Measurements from ENCODE around the gene NFYA.

The NFYA gene

DNA sequence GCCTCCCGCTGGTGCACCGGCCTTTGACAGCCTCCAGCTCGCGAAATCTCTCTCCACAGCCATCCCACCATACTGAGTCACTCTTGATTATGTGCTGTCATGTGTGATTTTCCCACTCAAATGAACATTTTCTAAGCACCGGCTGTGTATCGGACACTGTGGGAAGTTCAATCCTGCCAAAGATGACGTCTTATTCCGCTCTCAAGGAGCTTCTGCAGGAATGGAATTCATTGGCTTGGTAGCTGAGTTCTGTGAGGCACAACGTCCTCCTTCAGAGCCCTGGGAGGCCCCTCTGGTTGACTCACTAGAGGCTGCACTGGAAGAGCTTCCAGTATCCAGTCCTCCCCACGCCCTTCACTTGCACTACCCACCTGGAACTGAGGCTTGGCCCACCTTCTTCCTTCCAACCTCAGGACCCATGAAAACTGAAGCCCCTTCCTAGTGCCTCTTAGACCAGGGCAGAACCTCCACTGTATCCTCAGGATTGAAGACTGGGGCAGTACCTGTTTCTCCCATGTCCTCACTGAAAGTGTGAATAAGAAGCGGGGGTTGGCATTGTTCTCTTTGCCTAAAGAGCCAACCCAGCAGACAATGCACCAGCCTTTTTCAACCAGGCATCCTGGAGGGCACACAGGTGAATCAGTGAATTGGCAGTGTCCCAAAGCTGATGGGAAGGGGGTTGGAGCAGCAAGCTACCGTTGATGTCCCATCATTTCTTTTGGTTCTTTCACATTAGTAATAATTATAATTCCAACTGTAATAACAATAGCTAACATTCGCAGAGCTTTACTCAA lies 35.5 kb upstream of the NFYA start:
- Histone ChIP-seq H3K4me1 (ENCODE audit: control insufficient read depth, insufficient read depth, low read length, unreplicated experiment) (peaks cover 10% of the 10 kb centered on the region), H3K4me3 (ENCODE audit: low read depth, low read length) (no peak overlapping the region), H3K27ac (ENCODE audit: low read depth, low read length) (no peak overlapping the region), H3K36me3 (ENCODE audit: insufficient read depth, low read length) (no peaks in the 10 kb centered on the region), H3K27me3 (ENCODE audit: insufficient read depth, low read length) (peaks cover 21% of the 10 kb centered on the region), H3K79me2 (ENCODE audit: control insufficient read depth, insufficient read depth, low read length, unreplicated experiment) (no peaks in the 10 kb centered on the region), H2AFZ (ENCODE audit: low read length, unreplicated experiment) (no peak overlapping the region)

DNA sequence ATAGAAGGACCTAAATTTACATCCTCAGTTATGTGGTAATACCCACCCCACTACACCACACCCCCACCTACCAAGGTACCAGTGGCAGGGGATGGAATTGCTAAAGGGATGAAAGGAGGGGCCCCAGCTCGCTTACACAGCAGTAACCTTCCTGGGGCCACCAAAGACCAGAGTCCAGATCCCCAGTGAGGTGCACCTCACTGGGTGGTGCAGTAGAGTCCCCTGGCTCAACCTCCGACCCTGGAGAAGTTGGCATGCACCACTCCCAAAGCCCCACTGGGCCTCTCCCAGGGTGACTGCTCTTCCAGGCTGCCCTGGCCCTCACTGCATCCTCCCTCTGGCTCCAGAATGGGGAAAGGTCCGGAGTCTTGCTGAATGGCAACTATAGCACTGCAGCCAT lies 34.6 kb upstream of the NFYA start:
- H3K27me3 ChIP-seq (ENCODE audit: insufficient read depth, low read length): peaks cover 21% of the 10 kb centered on the region
- no peaks in the 10 kb centered on the region for H3K79me2 ChIP-seq (ENCODE audit: control insufficient read depth, insufficient read depth, low read length, unreplicated experiment)
- peaks cover 10% of the 10 kb centered on the region for H3K4me1 ChIP-seq (ENCODE audit: control insufficient read depth, insufficient read depth, low read length, unreplicated experiment)
- no peak overlapping the region for H3K27ac ChIP-seq (ENCODE audit: low read depth, low read length)
- no peak overlapping the region for H2AFZ ChIP-seq (ENCODE audit: low read length, unreplicated experiment)
- H3K4me3 ChIP-seq (ENCODE audit: low read depth, low read length): no peak overlapping the region
- no peaks in the 10 kb centered on the region for H3K36me3 ChIP-seq (ENCODE audit: insufficient read depth, low read length)

DNA sequence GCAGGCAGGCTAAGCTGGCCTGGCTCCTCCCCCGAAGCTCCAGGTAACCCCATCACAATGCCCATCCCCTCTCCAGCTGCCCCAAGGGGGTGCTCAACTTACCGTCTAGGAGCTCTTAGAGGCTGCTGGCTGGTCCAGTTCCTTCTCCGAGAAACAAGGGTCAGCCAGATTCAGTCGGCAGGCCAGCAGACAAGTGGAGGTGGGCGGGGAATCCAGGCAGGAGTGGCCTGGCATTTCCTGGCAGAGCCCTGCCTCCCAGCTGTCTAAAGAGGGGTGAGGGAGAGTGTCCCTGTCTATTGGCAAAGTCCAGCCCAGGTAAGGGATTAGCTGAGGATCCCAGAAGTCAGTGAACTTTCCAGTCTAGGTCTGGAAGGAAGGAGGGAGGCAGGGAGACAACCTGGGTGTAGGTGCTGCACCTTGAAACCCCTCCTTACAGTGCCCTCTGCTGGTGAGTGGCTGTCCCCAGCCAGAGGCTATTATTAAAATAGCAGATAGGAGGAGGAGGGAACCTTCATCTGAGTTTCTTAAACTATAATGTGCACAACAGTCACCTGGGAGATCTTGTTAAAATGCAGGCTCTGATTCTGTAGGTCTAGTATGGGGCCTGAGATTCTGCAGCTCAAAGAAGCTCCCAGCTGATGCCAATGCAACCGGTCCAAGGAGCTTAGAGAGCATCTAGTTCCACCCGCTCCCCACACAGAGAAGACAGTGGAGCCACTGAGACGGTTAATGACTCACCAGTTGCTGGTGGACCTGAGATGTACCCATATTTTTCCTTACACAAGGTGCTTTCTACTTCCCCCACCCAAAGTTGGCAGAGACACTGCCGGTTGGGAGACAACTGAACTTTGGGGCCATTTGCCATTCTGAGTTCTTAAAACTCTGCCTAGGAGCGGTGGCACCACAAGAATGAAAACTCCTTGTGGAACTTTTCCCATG lies 33.4 kb upstream of the NFYA start, which contains the start of gene UNC5CL:
Gene UNC5CL (minus strand): TSS at position 162 of the 939 bp plus-strand sequence. CDS start 4,147 bp downstream, outside the sequence.
- Histone ChIP-seq H3K4me3 (ENCODE audit: low read depth, low read length) (no peak within 1 kb of the TSS), H3K27me3 (ENCODE audit: insufficient read depth, low read length) (peaks cover 21% of the 10 kb centered on the region), H3K36me3 (ENCODE audit: insufficient read depth, low read length) (no peaks in the 10 kb centered on the region), H2AFZ (ENCODE audit: low read length, unreplicated experiment) (no peak within 1 kb of the TSS), H3K4me1 (ENCODE audit: control insufficient read depth, insufficient read depth, low read length, unreplicated experiment) (peaks cover 10% of the 10 kb centered on the region), H3K27ac (ENCODE audit: low read depth, low read length) (no peak within 1 kb of the TSS), H3K79me2 (ENCODE audit: control insufficient read depth, insufficient read depth, low read length, unreplicated experiment) (no peaks in the 10 kb centered on the region)

DNA sequence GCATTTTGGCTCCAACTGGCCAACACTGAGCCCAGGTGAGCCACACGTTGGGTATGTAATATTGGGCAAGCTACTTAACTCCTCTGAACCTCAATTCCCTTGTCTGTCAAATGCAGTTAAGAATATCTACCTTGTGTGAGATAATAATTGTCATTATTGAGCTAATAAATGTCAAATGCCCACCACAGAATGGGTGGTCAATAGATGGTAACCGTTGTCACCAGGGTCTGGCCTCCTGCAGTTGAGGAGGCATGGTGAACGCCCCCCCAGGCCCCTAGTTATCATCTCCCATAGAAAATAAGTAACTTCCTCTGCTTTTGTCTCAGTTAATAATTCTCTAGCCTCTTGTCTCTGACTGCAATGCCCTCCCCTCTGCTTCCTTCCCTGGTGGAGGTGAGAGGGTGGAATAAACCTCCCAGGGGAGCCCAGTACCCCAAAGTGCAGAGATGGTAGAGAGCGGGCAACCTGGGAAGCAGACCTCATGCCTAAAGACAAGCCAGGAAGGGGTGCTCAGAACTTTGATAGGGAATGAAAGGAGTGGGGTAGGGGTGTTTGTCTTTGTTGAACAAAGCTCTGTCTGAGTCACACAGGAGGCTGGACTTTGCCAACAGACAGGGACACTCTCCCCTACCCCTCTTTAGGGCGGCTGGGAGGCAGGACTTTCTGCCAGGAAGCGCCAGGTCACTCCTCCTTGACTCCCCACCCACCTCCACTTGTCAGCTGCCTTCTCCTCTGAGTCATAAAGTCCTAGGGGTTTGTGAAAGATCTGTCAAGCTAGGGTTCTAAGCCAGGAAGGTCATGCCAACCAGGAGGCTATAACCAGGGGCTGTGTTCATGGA lies 32.5 kb upstream of the NFYA start:
- H2AFZ ChIP-seq (ENCODE audit: low read length, unreplicated experiment): no peak overlapping the region
- H3K27ac ChIP-seq (ENCODE audit: low read depth, low read length): no peak overlapping the region
- peaks cover 21% of the 10 kb centered on the region for H3K27me3 ChIP-seq (ENCODE audit: insufficient read depth, low read length)
- H3K79me2 ChIP-seq (ENCODE audit: control insufficient read depth, insufficient read depth, low read length, unreplicated experiment): no peaks in the 10 kb centered on the region
- H3K4me3 ChIP-seq (ENCODE audit: low read depth, low read length): no peak overlapping the region
- H3K4me1 ChIP-seq (ENCODE audit: control insufficient read depth, insufficient read depth, low read length, unreplicated experiment): peaks cover 10% of the 10 kb centered on the region
- no peaks in the 10 kb centered on the region for H3K36me3 ChIP-seq (ENCODE audit: insufficient read depth, low read length)

DNA sequence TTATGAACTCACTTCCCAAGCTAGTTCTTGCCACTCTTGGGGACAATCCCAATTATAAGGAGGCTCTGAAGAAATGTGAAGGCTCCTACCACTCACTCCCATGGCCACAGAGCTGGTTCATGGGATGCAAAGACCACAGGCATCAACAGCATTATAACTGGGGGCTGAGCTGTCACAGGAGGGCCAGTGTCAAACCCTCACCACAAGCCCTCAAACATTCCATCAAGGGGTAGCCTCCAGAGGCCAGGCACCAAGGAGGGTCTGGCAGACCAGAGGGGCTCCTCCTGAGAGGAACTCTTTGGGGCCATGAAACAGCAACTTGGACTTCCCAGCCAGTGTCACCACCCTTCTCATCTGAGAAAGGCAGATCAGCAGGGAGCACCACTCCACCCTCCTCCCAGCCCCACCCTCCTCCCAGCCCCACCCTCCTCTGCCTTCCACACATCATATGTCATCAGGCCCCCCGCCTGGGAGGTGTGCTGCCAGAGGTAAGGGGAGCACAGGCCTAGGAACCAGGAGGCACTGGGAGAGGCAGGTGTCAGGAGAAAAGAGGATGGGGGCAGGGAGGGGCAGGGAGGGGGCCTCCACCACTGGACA lies 31.7 kb upstream of the NFYA start:
- H3K36me3 ChIP-seq (ENCODE audit: insufficient read depth, low read length): no peaks in the 10 kb centered on the region

DNA sequence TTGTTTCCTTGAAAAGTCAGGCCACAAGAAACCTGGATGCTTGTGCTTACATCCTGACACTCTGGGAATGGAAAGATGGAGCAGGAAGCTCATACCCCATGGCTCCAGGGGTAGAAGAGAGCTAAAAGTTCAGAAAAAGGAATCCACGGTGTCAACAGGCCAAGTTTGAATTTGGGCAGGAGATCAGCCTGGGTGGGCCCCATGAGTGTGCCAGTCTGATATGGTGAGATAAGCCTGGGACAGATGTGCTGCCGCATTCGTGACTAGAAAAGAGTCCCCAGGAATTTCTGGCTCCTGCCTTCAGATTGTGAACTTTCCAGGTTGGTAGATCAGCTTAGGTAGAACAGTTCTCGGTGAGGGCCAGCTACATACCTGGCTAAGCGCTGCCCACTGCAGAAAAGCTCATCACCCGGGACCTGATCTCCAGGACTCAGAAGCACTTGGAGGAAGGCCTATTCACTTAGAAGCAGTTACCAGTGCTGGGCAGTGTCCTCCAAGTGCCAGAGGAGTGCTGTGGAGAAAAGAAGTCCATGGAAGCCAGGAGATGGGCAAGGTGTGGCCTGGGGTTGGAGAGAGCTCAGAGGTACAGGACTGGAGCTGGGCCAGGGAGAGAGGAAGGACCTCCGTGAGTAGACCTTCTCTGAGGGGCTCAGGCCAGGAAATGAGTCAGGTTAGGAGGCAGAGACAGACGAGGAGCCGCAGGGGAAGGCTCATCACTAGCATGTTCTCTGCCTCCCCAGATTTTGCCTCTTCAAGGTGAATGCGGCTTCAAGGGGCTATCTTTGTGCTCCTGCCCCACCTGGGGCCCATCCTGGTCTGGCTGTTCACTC lies 30.3 kb upstream of the NFYA start, which contains the start of gene TSPO2:
Gene TSPO2 (plus strand): TSS at position 242 of the 830 bp plus-strand sequence. CDS start 519 bp downstream, at position 761.
- no peak within 1 kb of the TSS for H3K4me3 ChIP-seq (ENCODE audit: low read depth, low read length)
- H3K36me3 ChIP-seq (ENCODE audit: insufficient read depth, low read length): no peaks in the 10 kb centered on the region
- H2AFZ ChIP-seq (ENCODE audit: low read length, unreplicated experiment): no peak within 1 kb of the TSS
- H3K27me3 ChIP-seq (ENCODE audit: insufficient read depth, low read length): peaks cover 32% of the 10 kb centered on the region
- no peaks in the 10 kb centered on the region for H3K79me2 ChIP-seq (ENCODE audit: control insufficient read depth, insufficient read depth, low read length, unreplicated experiment)
- H3K27ac ChIP-seq (ENCODE audit: low read depth, low read length): no peak within 1 kb of the TSS
- peaks cover 10% of the 10 kb centered on the region for H3K4me1 ChIP-seq (ENCODE audit: control insufficient read depth, insufficient read depth, low read length, unreplicated experiment)

More for the DNA sequence above, 31.7 kb upstream of the NFYA start:
- Histone ChIP-seq H3K4me1 (ENCODE audit: control insufficient read depth, insufficient read depth, low read length, unreplicated experiment) (peaks cover 10% of the 10 kb centered on the region), H3K4me3 (ENCODE audit: low read depth, low read length) (no peak overlapping the region), H3K79me2 (ENCODE audit: control insufficient read depth, insufficient read depth, low read length, unreplicated experiment) (no peaks in the 10 kb centered on the region), H3K27me3 (ENCODE audit: insufficient read depth, low read length) (peaks cover 24% of the 10 kb centered on the region), H2AFZ (ENCODE audit: low read length, unreplicated experiment) (no peak overlapping the region), H3K27ac (ENCODE audit: low read depth, low read length) (no peak overlapping the region)

DNA sequence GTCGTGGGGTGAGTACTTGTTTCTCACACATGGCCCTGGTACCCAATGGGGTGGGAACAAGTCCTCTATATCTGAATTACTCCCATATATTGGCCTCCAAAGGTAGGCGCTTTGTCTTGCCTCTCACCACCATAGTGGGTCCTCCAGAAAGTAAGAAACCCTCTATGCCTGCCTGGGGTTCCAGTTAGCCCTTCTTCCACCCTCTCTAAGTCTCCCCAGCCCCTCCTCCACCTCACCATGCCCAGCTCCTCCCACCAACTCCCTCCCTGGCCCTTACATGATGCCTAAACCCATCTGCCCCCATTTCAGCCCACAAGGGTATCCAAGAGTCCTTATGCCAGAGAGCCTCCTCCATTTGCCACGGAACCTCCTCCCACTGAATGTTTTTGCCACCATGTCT lies 29.6 kb upstream of the NFYA start:
- H3K36me3 ChIP-seq (ENCODE audit: insufficient read depth, low read length): no peaks in the 10 kb centered on the region
- no peaks in the 10 kb centered on the region for H3K79me2 ChIP-seq (ENCODE audit: control insufficient read depth, insufficient read depth, low read length, unreplicated experiment)
- peaks cover 25% of the 10 kb centered on the region for H3K27me3 ChIP-seq (ENCODE audit: insufficient read depth, low read length)
- peaks cover 10% of the 10 kb centered on the region for H3K4me1 ChIP-seq (ENCODE audit: control insufficient read depth, insufficient read depth, low read length, unreplicated experiment)
- no peak overlapping the region for H3K4me3 ChIP-seq (ENCODE audit: low read depth, low read length)
- H2AFZ ChIP-seq (ENCODE audit: low read length, unreplicated experiment): no peak overlapping the region
- H3K27ac ChIP-seq (ENCODE audit: low read depth, low read length): no peak overlapping the region

DNA sequence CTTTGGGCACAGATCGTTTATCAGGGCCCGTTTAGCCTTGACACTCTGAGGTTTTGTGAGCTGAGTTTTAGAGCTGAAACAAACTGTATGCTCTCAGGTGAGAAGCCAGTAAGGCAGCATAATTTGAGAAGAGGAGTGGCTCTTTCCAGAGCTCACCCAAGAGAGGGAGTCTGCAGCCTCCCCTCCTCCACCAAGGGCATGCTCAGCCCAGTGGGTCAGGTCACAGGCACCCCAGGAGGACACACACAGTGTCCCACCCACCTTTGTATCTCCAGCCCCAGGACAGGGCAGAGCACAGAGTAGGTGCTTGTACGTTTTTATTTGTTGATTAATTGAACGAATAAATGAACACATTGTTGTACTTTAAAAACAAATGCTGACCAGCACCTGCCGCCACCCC lies 27.1 kb upstream of the NFYA start:
- Histone ChIP-seq H3K79me2 (ENCODE audit: control insufficient read depth, insufficient read depth, low read length, unreplicated experiment) (no peaks in the 10 kb centered on the region), H3K4me3 (ENCODE audit: low read depth, low read length) (no peak overlapping the region), H3K4me1 (ENCODE audit: control insufficient read depth, insufficient read depth, low read length, unreplicated experiment) (peaks cover 4% of the 10 kb centered on the region), H3K27me3 (ENCODE audit: insufficient read depth, low read length) (peaks cover 20% of the 10 kb centered on the region), H2AFZ (ENCODE audit: low read length, unreplicated experiment) (no peak overlapping the region), H3K36me3 (ENCODE audit: insufficient read depth, low read length) (no peaks in the 10 kb centered on the region), H3K27ac (ENCODE audit: low read depth, low read length) (no peak overlapping the region)

DNA sequence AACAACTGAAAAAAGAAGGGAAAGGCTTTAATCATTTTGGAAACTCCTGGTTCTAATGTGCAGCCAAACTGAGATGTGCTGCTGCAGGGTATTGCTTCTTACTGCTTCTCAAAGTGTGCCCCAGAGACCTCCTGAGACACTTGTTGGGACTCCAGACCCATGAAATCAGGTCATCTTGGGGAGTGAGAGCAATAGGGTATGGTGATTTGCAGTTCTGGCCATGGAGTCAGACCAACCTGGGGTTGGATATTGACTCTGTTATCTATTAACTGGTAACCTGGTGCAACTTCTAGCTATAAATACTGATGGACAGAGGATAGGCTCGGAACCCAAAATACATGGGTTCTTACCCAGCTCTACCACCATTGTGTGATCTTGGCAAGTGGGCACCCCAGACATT lies 26.7 kb upstream of the NFYA start:
- H3K27me3 ChIP-seq (ENCODE audit: insufficient read depth, low read length): peaks cover 20% of the 10 kb centered on the region
- no peaks in the 10 kb centered on the region for H3K4me1 ChIP-seq (ENCODE audit: control insufficient read depth, insufficient read depth, low read length, unreplicated experiment)
- H2AFZ ChIP-seq (ENCODE audit: low read length, unreplicated experiment): no peak overlapping the region
- H3K36me3 ChIP-seq (ENCODE audit: insufficient read depth, low read length): no peaks in the 10 kb centered on the region
- H3K79me2 ChIP-seq (ENCODE audit: control insufficient read depth, insufficient read depth, low read length, unreplicated experiment): no peaks in the 10 kb centered on the region
- H3K4me3 ChIP-seq (ENCODE audit: low read depth, low read length): no peak overlapping the region
- no peak overlapping the region for H3K27ac ChIP-seq (ENCODE audit: low read depth, low read length)
